NT2/D1 (cell line): ENCODE measurements around the gene MIB1.
"Not testable (repeated sequence)": the region's sequence is repeated elsewhere in the genome, so short reads cannot be mapped to it uniquely, and the experiment has no call there.

ENCODE experiments used
- DNase-seq: peaks from one replicate; pipeline ENCODE4 v3.0.0-alpha.2; 2011; ENCODE audit warnings: low read depth, low spot score
- H3K27me3 ChIP-seq: 2 replicates; pipeline ENCODE4 v1.6.0; 2011; ENCODE audit warnings: mild to moderate bottlenecking; ENCODE audit not compliant: insufficient read length, insufficient read depth
- H3K36me3 ChIP-seq: 2 replicates; pipeline ENCODE4 v1.6.1; 2011; ENCODE audit warnings: mild to moderate bottlenecking, low read length, mixed read lengths; ENCODE audit not compliant: insufficient read depth, insufficient read length
- H3K4me1 ChIP-seq: 2 replicates; pipeline ENCODE4 v1.5.1; 2011; ENCODE audit not compliant: insufficient read depth, insufficient read length
- H3K4me3 ChIP-seq: 2 replicates; pipeline ENCODE4 v1.5.1; 2011; ENCODE audit warnings: low read depth; ENCODE audit not compliant: insufficient read length
- H3K9ac ChIP-seq: 2 replicates; pipeline ENCODE4 v1.6.0; 2011; ENCODE audit warnings: low read depth; ENCODE audit not compliant: insufficient read length
- H3K9me3 ChIP-seq: 2 replicates; pipeline ENCODE4 v1.5.1; 2011; ENCODE audit warnings: mild to moderate bottlenecking, low read length; ENCODE audit not compliant: insufficient read depth
- SUZ12 ChIP-seq: IDR thresholded peaks from 2 replicates; pipeline ENCODE4 v1.6.1; 2011; ENCODE audit not compliant: insufficient read length, insufficient read depth; ENCODE audit errors: extremely low read depth
- YY1 ChIP-seq: IDR thresholded peaks from 2 replicates; pipeline ENCODE4 v1.6.1; 2011; ENCODE audit not compliant: insufficient read length, insufficient read depth
- ZNF274 ChIP-seq: IDR thresholded peaks from 2 replicates; pipeline ENCODE4 v1.6.1; 2011; ENCODE audit warnings: mild to moderate bottlenecking, low read depth, low read length

Gene MIB1

DNA sequence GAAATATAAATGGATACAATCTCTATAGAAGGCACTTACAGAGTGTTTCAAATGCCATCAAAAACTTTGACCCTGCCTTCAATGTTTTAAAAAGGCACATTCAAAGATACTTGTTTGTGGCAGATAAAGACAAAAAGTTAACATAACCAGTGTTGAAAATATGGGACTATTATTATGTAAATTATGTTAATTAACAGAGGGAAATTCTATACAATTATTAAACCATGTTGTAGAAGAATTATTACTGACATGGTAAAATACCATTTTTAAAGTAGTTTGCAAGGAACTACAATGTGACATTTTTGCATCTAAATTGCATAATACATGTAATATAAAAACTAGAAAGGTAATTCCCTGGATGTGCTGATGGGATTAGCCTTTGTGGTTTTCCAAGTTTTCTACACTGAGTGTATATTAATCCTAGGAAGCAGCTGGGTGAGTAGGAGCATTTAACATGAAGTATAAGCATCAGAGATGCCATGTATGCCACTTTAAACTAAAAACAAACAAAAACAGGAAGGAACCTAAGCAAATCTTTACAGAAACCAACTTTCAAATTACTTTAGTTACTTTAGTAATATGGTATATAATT is 21.7 kb downstream of the MIB1 start:
- Histone ChIP-seq H3K4me1 (no peaks in the 10 kb centered on the region), H3K27me3 (no peaks in the 10 kb centered on the region)
- TF ChIP-seq ZNF274: no peak
- no peak for TF ChIP-seq YY1
- no peak for TF ChIP-seq SUZ12

GRCh38 chr18:21763846-21764646 is 23.5 kb downstream of the MIB1 start:
- Histone ChIP-seq H3K36me3 (peaks cover 31% of the 10 kb centered on the region), H3K27me3 (no peaks in the 10 kb centered on the region), H3K9ac (no peak overlapping the region), H3K4me1 (no peaks in the 10 kb centered on the region), H3K9me3 (no peaks in the 10 kb centered on the region), H3K4me3 (no peak overlapping the region)
- no peak for DNase-seq
- TF ChIP-seq ZNF274 (no peak), SUZ12 (no peak), YY1 (no peak)

More for the DNA sequence above, 21.7 kb downstream of the MIB1 start:
- Histone ChIP-seq H3K4me3 (no peak overlapping the region), H3K9me3 (no peaks in the 10 kb centered on the region), H3K9ac (no peak overlapping the region), H3K36me3 (peaks cover 17% of the 10 kb centered on the region)
- DNase-seq: no peak

DNA sequence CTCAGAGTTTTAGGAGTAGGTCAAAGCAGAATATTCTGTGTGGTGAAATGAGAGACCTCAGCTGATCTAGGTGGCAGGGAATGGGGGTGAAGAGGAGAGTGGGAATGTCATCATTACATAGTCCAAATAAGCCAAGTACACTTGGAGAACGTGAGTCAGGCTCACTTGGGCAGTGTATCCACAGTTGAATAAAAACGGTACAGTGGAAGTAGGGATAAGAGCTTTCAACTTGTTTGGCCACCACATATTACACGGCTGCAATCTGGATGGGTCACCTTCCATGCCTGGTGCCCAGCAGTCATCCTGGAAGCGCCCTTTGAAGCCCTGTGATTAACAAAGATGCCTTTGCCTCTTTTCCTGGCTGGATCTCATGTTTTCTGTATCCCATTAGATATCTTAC is 28.6 kb downstream of the MIB1 start:
- TF ChIP-seq ZNF274 (no peak), SUZ12 (no peak), YY1 (no peak)
- Histone ChIP-seq H3K4me3 (no peak overlapping the region), H3K36me3 (peaks cover 38% of the 10 kb centered on the region), H3K9me3 (no peaks in the 10 kb centered on the region), H3K27me3 (no peaks in the 10 kb centered on the region), H3K4me1 (no peaks in the 10 kb centered on the region), H3K9ac (no peak overlapping the region)
- DNase-seq: no peak

DNA sequence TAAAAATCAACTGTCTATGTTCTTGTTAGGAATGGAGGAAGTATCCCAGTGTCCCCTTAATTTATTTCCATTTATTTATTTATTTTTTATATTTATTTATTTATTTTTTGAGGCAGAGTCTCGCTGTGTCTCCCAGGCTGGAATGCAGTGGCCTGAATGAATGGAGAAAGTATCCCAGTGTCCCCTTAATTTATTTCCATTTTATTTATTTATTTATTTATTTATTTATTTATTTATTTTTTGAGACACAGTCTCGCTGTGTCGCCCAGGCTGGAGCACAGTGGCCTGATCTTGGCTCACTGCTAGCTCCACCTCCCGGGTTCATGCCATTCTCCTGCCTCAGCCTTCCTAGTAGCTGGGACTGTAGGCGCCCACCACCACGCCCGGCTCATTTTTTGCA is 34.1 kb downstream of the MIB1 start:
- Histone ChIP-seq H3K9ac (no peak overlapping the region), H3K36me3 (peaks cover 24% of the 10 kb centered on the region), H3K4me1 (no peaks in the 10 kb centered on the region), H3K27me3 (no peaks in the 10 kb centered on the region), H3K4me3 (no peak overlapping the region), H3K9me3 (no peaks in the 10 kb centered on the region)
- no peak for TF ChIP-seq YY1
- no peak for TF ChIP-seq SUZ12
- TF ChIP-seq ZNF274: no peak
- DNase-seq: no peak

GRCh38 chr18:21777814-21778213 is 37.2 kb downstream of the MIB1 start:
- no peaks in the 10 kb centered on the region for H3K4me1 ChIP-seq
- peaks cover 27% of the 10 kb centered on the region for H3K36me3 ChIP-seq
- H3K9me3 ChIP-seq: no peaks in the 10 kb centered on the region
- no peak for DNase-seq
- no peak overlapping the region for H3K4me3 ChIP-seq
- TF ChIP-seq SUZ12 (no peak), ZNF274 (no peak), YY1 (no peak)
- no peak overlapping the region for H3K9ac ChIP-seq
- H3K27me3 ChIP-seq: no peaks in the 10 kb centered on the region

DNA sequence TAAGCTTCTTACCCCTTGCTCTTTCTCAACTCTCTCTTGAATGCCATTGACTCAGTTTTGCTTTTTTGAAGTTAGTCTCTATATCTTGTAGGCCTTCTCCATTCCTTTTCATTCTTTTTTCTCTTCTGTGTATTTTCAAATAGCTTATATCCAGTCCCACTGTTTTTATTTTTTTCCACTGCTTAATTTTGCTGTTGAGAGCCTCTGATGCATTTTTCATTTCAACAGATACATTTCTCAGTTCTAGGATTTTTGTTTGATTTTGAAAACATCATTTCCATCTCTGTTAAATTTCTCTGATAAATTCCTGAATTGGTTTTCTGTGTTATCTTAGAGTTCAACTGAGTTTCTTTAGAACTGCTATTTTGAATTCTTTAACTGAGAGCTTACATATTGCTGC is 45.9 kb downstream of the MIB1 start:
- Histone ChIP-seq H3K4me3 (no peak overlapping the region), H3K4me1 (no peaks in the 10 kb centered on the region), H3K36me3 (peaks cover 37% of the 10 kb centered on the region), H3K9me3 (no peaks in the 10 kb centered on the region), H3K27me3 (no peaks in the 10 kb centered on the region), H3K9ac (no peak overlapping the region)
- no peak for DNase-seq
- TF ChIP-seq SUZ12 (no peak), ZNF274 (no peak), YY1 (no peak)

GRCh38 chr18:21796089-21796488 is 55.5 kb downstream of the MIB1 start:
- H3K36me3 ChIP-seq, H3K4me3 ChIP-seq, DNase-seq, H3K9ac ChIP-seq, H3K9me3 ChIP-seq, H3K27me3 ChIP-seq, H3K4me1 ChIP-seq: not testable (repeated sequence)
